Effector CD4-positive, alpha-beta T cell (primary cell): ENCODE data around the gene ECEL1.
"Not testable (repeated sequence)": the region's sequence is repeated elsewhere in the genome, so short reads cannot be mapped to it uniquely, and the experiment has no call there.

Experiments
- DNase-seq: peaks from one replicate; pipeline ENCODE4 v3.0.0-alpha.2; 2020

ECEL1 gene

GRCh38 chr2:232458051-232458660 is 29.5 kb downstream of the ECEL1 start:
- no peak for DNase-seq

- no peak for DNase-seq
These were observed 30.3 kb downstream of the ECEL1 start for GRCh38 chr2:232457121-232458011.

GRCh38 chr2:232456296-232457120 is 31.1 kb downstream of the ECEL1 start:
- DNase-seq = no peak

- DNase-seq = no peak
These were observed 32.0 kb downstream of the ECEL1 start, which contains the start of gene ALPI for GRCh38 chr2:232455426-232456255. Gene ALPI (plus strand): TSS chr2:232456153. CDS start chr2:232456200, 47 bp downstream.

GRCh38 chr2:232454630-232455029 is 33.0 kb downstream of the ECEL1 start:
- no peak for DNase-seq

- DNase-seq = not testable (repeated sequence)
These were observed 36.0 kb downstream of the ECEL1 start for GRCh38 chr2:232451645-232452044.

GRCh38 chr2:232449964-232450363 is 37.7 kb downstream of the ECEL1 start:
- no peak for DNase-seq

- no peak for DNase-seq
These were observed 39.3 kb downstream of the ECEL1 start for GRCh38 chr2:232448304-232448690.

GRCh38 chr2:232447638-232448303 is 39.9 kb downstream of the ECEL1 start:
- no peak for DNase-seq

GRCh38 chr2:232447091-232447620 is 40.5 kb downstream of the ECEL1 start:
- no peak for DNase-seq

- not testable (repeated sequence) for DNase-seq
These were observed 41.3 kb downstream of the ECEL1 start for GRCh38 chr2:232446266-232446777.

- DNase-seq = not testable (repeated sequence)
These were observed 42.3 kb downstream of the ECEL1 start for GRCh38 chr2:232445149-232445885.

- peak; percentile 42 for DNase-seq
These were observed 43.1 kb downstream of the ECEL1 start for GRCh38 chr2:232444409-232445148.

GRCh38 chr2:232443669-232444408 is 43.8 kb downstream of the ECEL1 start:
- not testable (repeated sequence) for DNase-seq

GRCh38 chr2:232443047-232443446 is 44.6 kb downstream of the ECEL1 start:
- not testable (repeated sequence) for DNase-seq

GRCh38 chr2:232442431-232442830 is 45.2 kb downstream of the ECEL1 start:
- DNase-seq = not testable (repeated sequence)

- not testable (repeated sequence) for DNase-seq
These were observed 45.7 kb downstream of the ECEL1 start for GRCh38 chr2:232441922-232442321.

- DNase-seq = no peak
These were observed 46.4 kb downstream of the ECEL1 start for GRCh38 chr2:232441147-232441651.
